HFF-Myc (cell line): ENCODE results near the gene C17orf50.

Experiments
- DNase-seq: peaks from one replicate; pipeline ENCODE4 v3.0.0-alpha.2; 2011; ENCODE audit warnings: low read depth; ENCODE audit errors: extremely low read depth
- H3K4me3 ChIP-seq: replicated peaks from 2 replicates; pipeline ENCODE4 v1.5.1; 2011; ENCODE audit warnings: low read depth, mild to moderate bottlenecking, control low read depth, low read length
- CTCF ChIP-seq: IDR thresholded peaks from 2 replicates; pipeline ENCODE4 v1.5.1; 2012; ENCODE audit warnings: mild to moderate bottlenecking, low read depth, low read length, control low read depth; ENCODE audit errors: missing control alignments

C17orf50 gene

GRCh38 chr17:35726953-35727460 lies 33.7 kb upstream of the C17orf50 start:
- DNase-seq, result no peak
- no peak overlapping the region for H3K4me3 ChIP-seq
- no peak for TF ChIP-seq CTCF

GRCh38 chr17:35727635-35728034 lies 33.1 kb upstream of the C17orf50 start:
- no peak for DNase-seq
- no peak for TF ChIP-seq CTCF
- no peak overlapping the region for H3K4me3 ChIP-seq

- no peak overlapping the region for H3K4me3 ChIP-seq
- no peak for TF ChIP-seq CTCF
- DNase-seq, result no peak
Observed at GRCh38 chr17:35728551-35728950, 32.1 kb upstream of the C17orf50 start.

- H3K4me3 ChIP-seq, result no peak overlapping the region
- DNase-seq, result no peak
- TF ChIP-seq CTCF, result no peak
Observed at GRCh38 chr17:35729405-35729833, 31.3 kb upstream of the C17orf50 start.

DNA sequence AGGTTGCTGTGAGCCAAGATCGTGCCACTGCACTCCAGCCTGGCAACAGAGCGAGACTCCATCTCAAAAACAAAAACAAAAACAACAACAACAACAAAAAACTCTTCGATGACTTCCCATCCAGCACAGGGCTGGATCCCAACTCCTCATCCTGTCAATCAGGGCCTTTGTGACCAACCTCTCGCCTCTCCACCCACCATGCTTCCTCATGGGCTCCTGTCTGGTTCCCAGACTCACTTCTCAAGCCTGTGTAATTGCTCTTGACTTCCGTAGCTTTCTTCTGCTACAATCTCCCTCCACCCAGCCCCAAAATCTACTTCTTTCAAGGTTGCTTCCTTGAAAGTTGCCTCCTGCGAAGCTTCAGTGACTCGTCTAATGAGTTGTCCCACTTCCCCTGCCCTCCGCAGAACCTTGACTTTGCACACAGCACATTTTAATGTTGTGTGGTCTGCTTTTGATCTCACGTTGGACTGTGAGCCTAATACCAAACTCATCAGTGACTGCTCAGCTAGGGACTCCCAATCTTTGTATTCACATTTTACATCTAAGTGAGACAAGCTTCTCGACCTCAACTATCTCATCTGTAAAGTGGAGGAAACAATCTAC lies 30.2 kb upstream of the C17orf50 start:
- H3K4me3 ChIP-seq, result no peak overlapping the region
- no peak for DNase-seq
- TF ChIP-seq CTCF, result no peak

GRCh38 chr17:35731239-35731916 lies 29.3 kb upstream of the C17orf50 start, which contains the start of gene RASL10B:
Gene RASL10B (plus strand): TSS chr17:35731639. CDS start chr17:35735185, 3,546 bp downstream.
- no peak for TF ChIP-seq CTCF
- H3K4me3 ChIP-seq, result peak within 1 kb of the TSS; percentile 80
- DNase-seq, result no peak
